OCI-LY3 (cell line): ENCODE measurements around the gene DYRK1A.

ENCODE experiments used
- H2AFZ ChIP-seq: fragments of 200-600, 300-600 bp; shearing (Covaris generic); 2 replicates; pipeline ENCODE4 v1.6.0; 2014; ENCODE audit warnings: antibody characterized with exemption, low read depth, low read length
- H3K27ac ChIP-seq: fragments of 200-600, 300-600 bp; sonication (generic); 2 replicates; pipeline ENCODE4 v1.5.1; 2014; ENCODE audit warnings: mild to moderate bottlenecking, low read length, moderate library complexity, mixed read lengths
- H3K27me3 ChIP-seq: fragments of 200-600, 300-600 bp; sonication (generic); 2 replicates; pipeline ENCODE4 v1.6.1; 2014; ENCODE audit warnings: low read depth, low read length, mixed read lengths
- H3K36me3 ChIP-seq: fragments of 200-600, 300-600 bp; sonication (generic); replicated peaks from 2 replicates; pipeline ENCODE3; 2014; ENCODE audit warnings: low read depth, low read length, mixed read lengths
- H3K4me1 ChIP-seq: fragments of 300-600, 200-600 bp; sonication (generic); 2 replicates; pipeline ENCODE4 v1.6.1; 2014; ENCODE audit warnings: low read length, mixed read lengths
- H3K4me2 ChIP-seq: fragments of 200-600, 300-600 bp; sonication (generic); 2 replicates; pipeline ENCODE4 v1.6.1; 2014; ENCODE audit warnings: low read length, mixed read lengths
- H3K4me3 ChIP-seq: fragments of 300-600, 200-600 bp; sonication (generic); 2 replicates; pipeline ENCODE4 v1.5.1; 2014; ENCODE audit warnings: antibody characterized with exemption, mild to moderate bottlenecking, low read length, moderate library complexity
- H3K79me2 ChIP-seq: fragments of 300-600, 200-600 bp; shearing (Covaris generic); 2 replicates; pipeline ENCODE4 v1.6.1; 2014; ENCODE audit warnings: mild to moderate bottlenecking, low read length, mixed read lengths
- H3K9ac ChIP-seq: fragments of 300-600, 200-600 bp; shearing (Covaris generic); 2 replicates; pipeline ENCODE4 v1.6.0; 2014; ENCODE audit warnings: mild to moderate bottlenecking, low read length, moderate library complexity
- H3K9me3 ChIP-seq: fragments of 200-600, 300-600 bp; shearing (Covaris generic); 2 replicates; pipeline ENCODE4 v1.6.1; 2014; ENCODE audit warnings: low read length, mixed read lengths; ENCODE audit not compliant: insufficient read depth
- H4K20me1 ChIP-seq: fragments of 200-600, 300-600 bp; sonication (generic); 2 replicates; pipeline ENCODE4 v1.6.1; 2016; ENCODE audit warnings: low read length, mixed read lengths; ENCODE audit not compliant: insufficient read depth
- EZH2phosphoT487 ChIP-seq: fragments of 200-600 bp; shearing (Covaris generic); IDR thresholded peaks from 2 replicates; pipeline ENCODE4 v1.6.1; 2018; ENCODE audit warnings: antibody characterized with exemption, mixed run types, low read depth
- TF ChIP-seq, protein P1 (sequence below): fragments of 200-600, 300-600 bp; sonication (generic); IDR thresholded peaks from 2 replicates; pipeline ENCODE4 v1.5.1; 2014; ENCODE audit warnings: antibody characterized with exemption, low read length, low read depth

The DYRK1A gene

DNA sequence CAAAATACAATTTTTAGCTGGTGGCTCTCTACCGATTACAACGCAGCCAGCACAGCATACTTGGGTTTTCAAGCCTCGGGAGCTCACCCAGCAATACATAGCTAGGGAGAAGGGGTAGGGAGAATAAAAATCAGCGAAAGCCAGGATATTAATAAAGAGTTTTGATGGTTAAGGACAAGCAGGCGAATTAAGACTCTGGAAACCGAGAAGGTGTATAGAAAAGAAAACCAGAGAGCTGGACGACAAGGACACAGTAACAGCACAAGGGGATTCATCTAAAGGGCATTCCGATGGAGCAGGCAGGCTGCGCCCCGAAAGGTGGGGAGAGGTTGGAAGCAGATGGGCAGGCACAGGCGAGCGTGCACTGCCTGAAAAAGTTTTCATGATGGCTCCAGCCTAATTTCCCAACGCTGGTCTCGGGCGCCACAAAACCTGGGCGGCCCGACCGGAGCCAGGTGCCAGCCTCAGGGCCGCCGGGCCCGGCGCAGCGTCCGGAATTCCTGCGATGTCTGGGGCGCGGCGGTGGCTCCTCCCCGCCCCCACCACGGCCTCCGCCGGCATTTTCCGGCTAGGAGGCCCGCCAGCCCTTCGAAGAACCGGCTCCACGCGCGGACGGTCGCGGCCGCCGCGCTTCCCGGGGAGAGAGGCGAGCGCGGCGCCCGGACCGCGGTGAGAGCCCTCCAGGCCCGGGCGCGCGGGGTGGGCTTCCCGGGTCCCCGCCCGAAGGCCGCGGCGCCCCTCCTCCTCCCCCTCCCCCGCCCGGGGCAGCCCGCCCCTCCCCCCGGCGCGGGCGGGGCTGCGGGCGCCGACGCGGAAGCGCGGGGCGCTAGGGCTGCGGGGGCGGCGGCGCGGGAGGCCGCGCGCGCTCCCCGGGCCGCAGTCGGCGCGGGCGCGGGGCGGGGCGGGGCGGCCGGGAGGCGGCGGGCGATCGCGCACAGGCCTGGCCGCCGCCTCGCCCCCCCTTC lies 774 bp upstream of the DYRK1A start:
- TF ChIP-seq, protein P1, sequence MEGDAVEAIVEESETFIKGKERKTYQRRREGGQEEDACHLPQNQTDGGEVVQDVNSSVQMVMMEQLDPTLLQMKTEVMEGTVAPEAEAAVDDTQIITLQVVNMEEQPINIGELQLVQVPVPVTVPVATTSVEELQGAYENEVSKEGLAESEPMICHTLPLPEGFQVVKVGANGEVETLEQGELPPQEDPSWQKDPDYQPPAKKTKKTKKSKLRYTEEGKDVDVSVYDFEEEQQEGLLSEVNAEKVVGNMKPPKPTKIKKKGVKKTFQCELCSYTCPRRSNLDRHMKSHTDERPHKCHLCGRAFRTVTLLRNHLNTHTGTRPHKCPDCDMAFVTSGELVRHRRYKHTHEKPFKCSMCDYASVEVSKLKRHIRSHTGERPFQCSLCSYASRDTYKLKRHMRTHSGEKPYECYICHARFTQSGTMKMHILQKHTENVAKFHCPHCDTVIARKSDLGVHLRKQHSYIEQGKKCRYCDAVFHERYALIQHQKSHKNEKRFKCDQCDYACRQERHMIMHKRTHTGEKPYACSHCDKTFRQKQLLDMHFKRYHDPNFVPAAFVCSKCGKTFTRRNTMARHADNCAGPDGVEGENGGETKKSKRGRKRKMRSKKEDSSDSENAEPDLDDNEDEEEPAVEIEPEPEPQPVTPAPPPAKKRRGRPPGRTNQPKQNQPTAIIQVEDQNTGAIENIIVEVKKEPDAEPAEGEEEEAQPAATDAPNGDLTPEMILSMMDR = no peak
- no peak for TF ChIP-seq EZH2phosphoT487
- peaks cover 30% of the 10 kb centered on the region for H4K20me1 ChIP-seq
- H3K4me3 ChIP-seq = peak overlapping the region; percentile 96
- H3K27me3 ChIP-seq = no peaks in the 10 kb centered on the region
- peak overlapping the region; percentile 72 for H3K27ac ChIP-seq
- H3K36me3 ChIP-seq = no peaks in the 10 kb centered on the region
- peak overlapping the region; percentile 94 for H3K4me2 ChIP-seq
- peaks cover 47% of the 10 kb centered on the region for H3K79me2 ChIP-seq
- peak overlapping the region; percentile 89 for H3K9ac ChIP-seq
- no peaks in the 10 kb centered on the region for H3K9me3 ChIP-seq
- no peak overlapping the region; the same call in 1 of the 2 replicates for H2AFZ ChIP-seq
- peaks cover 29% of the 10 kb centered on the region for H3K4me1 ChIP-seq

DNA sequence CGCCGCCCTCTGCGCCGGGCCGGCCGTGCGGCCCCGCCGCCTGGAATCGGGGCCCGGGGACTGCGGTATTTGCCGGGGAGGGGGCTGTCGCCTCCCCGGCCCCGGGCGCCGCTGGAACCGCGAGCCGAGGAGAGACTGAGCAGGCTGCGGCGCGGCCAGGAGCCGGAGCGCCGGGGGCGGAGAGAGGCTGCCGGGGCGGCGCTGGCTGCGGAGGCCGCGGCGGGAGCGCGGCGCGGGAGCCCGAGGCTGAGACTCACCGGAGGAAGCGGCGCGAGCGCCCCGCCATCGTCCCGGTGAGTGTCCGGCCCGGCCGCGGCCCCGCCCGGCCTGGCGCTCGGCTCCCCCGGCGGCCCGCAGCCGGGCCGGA lies 746 bp downstream of the DYRK1A start:
- Histone ChIP-seq H3K27ac (peak overlapping the region; percentile 90), H3K4me1 (peaks cover 35% of the 10 kb centered on the region), H4K20me1 (peaks cover 45% of the 10 kb centered on the region), H3K9me3 (no peaks in the 10 kb centered on the region), H3K79me2 (peaks cover 62% of the 10 kb centered on the region), H3K27me3 (no peaks in the 10 kb centered on the region), H3K4me2 (no peak overlapping the region), H3K9ac (peak overlapping the region; percentile 89), H3K36me3 (no peaks in the 10 kb centered on the region), H3K4me3 (peak overlapping the region; percentile 96), H2AFZ (no peak overlapping the region)
- TF ChIP-seq, protein P1 = no peak
- no peak for TF ChIP-seq EZH2phosphoT487

DNA sequence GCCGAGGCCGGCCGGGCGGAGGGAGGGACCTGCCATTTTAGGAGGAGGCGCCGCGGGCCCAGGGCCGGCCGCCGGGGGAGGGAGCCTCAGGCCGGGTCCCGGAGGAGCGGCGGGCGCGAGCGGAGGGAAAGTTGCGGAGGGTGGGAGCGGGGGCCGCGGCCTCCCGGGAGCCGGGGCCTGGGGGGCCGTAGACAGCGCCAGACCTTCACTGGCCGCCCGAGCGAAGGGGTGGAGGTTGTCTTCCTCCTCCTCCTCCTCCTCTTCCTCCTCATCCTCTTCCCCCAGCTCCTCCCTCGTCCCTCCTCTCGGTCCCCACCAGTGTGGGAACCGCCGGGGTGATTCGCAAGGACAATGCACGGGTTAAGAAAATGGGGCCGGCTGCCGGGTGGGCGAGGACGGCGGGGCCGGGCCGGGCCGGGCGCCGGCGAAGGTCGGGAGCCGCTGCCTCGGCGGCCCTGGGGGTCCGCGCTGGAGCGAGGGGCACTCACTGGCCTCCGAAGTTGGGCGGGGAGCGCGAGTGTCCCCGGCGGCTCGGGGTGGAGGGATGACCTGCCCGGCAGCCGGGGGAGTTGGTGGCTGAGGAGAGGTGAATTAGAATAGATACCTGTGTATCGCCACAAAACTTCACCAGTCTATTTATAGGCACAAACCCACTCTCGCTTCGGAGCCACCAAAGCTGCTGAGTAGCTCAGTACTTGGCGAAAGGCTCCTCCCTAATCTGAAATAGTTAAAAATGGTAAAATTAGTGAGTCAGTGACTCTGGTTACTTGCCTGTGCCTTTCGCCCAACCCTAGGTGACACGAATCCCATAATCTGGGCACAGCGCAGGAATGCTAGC lies 1.3 kb downstream of the DYRK1A start:
- peak overlapping the region; percentile 96 for H3K4me3 ChIP-seq
- H3K36me3 ChIP-seq = no peaks in the 10 kb centered on the region
- H3K9me3 ChIP-seq = no peaks in the 10 kb centered on the region
- H3K4me1 ChIP-seq = peaks cover 35% of the 10 kb centered on the region
- H4K20me1 ChIP-seq = peaks cover 51% of the 10 kb centered on the region
- H3K27ac ChIP-seq = peak overlapping the region; percentile 40
- no peaks in the 10 kb centered on the region for H3K27me3 ChIP-seq
- no peak for TF ChIP-seq EZH2phosphoT487
- H3K79me2 ChIP-seq = peaks cover 68% of the 10 kb centered on the region
- H3K4me2 ChIP-seq = peak overlapping the region; percentile 93
- H3K9ac ChIP-seq = peak overlapping the region; percentile 89
- no peak overlapping the region for H2AFZ ChIP-seq

GRCh38 chr21:37368541-37369279 lies 2.1 kb downstream of the DYRK1A start:
- peaks cover 59% of the 10 kb centered on the region for H4K20me1 ChIP-seq
- no peaks in the 10 kb centered on the region for H3K27me3 ChIP-seq
- H3K9ac ChIP-seq = peak overlapping the region; percentile 89
- peaks cover 76% of the 10 kb centered on the region for H3K79me2 ChIP-seq
- H3K27ac ChIP-seq = peak overlapping the region; percentile 40
- H2AFZ ChIP-seq = no peak overlapping the region
- H3K36me3 ChIP-seq = no peaks in the 10 kb centered on the region
- H3K9me3 ChIP-seq = no peaks in the 10 kb centered on the region
- H3K4me1 ChIP-seq = peaks cover 35% of the 10 kb centered on the region
- H3K4me3 ChIP-seq = peak overlapping the region; percentile 96
- no peak for TF ChIP-seq EZH2phosphoT487
- TF ChIP-seq, protein P1 = no peak
- peak overlapping the region; percentile 93 for H3K4me2 ChIP-seq
